Stimulated activated CD8-positive, alpha-beta memory T cell treated with anti-CD3 and anti-CD28 coated beads, Interleukin-7, amount 100 ng/mL, for 24 hours (primary cell): Measurements from ENCODE around the gene SEMA3F.
"Not testable (repeated sequence)": the region's sequence is repeated elsewhere in the genome, so short reads cannot be mapped to it uniquely, and the experiment has no call there.

Experiments
- DNase-seq: peaks from one replicate; pipeline ENCODE4 v3.0.0-alpha.2; 2020; ENCODE audit warnings: low read depth

Gene SEMA3F

DNA sequence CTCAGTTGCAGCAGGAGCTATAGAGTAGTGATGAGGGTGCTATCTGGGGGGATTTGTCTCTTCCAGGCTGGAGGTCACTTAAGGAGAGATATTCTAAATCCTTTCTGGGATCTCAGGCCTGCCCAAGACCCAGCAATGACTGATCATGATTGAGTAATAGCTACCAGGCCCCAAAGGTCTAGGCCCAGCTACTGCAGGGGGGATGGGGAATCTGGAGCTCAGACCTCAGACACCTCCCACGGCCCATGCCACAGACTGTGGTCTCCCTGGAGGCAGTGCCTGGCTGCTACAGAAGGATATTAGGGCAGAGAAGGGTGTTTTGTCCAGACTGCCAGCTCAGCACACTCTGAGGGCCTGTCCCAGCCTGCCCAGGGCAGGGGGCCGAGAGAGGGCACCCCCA is 56.8 kb downstream of the SEMA3F start:
- DNase-seq: no peak

DNA sequence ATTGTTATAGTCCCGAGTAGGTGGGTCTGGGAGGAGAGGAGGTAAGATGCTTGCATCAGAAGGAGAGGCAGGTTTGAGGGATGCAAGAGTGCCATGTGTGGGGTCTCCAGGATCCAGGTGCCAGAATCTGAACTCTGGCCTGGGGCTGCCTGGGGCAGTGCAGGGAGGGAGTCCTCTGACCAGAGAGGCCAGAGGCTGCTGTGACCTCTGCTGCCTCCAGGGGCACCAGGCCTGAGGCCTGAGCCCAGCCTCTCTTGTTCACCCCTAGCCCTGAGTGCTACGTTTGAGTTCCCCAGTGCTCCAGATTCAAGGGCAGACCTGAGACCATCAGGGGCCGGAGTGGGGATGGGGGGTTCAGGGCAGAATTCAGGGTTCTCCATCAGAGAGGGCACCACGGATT is 57.4 kb downstream of the SEMA3F start:
- DNase-seq: no peak

DNA sequence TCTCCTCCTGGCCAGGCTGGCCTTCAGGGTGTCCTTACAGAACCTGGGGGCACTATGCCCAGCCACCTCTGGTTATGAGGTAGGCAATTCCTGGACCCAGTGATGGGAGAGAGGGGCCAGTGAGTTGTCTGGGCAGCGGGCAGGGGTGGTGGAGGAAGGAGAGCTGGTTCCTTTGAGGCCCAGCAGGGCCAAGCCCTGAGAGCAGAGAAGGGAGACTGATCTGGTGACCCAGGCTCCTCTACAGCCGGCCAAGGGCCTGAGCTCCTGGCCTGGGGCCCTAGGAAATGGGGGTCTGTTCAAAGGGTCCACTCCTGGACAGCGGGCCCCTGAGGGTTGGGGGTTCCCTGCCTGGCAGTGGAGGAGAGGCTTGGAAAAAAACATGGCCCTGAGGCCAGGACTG is 57.8 kb downstream of the SEMA3F start:
- DNase-seq: no peak

DNA sequence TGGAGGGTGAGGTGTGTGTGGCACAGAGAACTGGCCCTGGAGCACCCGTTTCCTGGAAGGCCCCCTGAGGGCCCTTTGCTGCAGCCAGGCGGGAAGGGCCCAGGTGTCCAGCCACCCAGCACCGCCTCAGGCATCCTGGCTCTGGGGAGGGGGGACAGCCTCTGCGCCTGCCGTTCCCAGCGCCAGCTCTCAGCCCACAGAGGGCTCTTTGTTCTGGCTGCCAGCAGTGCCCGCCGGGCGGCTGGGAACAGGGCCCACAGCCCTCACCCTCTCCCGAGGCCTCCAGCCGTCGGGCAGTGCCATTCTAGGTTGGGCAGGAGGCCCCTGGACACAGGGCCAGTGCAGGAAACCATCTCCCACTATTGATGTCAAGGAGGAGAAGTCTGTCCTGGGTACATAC is 58.2 kb downstream of the SEMA3F start:
- DNase-seq: no peak

DNA sequence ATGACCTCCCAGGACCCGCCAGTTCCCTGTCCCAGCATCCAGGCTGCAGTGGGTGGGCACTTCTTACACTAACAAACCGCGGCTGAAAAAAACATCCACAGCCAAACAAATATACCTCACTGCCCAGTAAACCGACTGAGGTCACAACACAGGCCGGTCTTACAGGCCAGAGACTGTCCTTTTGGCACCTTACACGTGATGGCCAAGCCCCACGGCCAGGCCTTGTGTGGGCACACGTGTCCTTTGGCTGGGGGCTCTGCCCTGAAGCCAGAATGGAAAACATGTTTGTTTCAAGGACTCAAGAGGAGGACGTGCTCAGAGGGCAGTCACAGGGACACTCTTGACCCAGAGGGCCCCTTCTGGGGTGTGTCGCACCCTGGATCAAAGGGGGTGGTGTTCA is 59.7 kb downstream of the SEMA3F start:
- no peak for DNase-seq

DNA sequence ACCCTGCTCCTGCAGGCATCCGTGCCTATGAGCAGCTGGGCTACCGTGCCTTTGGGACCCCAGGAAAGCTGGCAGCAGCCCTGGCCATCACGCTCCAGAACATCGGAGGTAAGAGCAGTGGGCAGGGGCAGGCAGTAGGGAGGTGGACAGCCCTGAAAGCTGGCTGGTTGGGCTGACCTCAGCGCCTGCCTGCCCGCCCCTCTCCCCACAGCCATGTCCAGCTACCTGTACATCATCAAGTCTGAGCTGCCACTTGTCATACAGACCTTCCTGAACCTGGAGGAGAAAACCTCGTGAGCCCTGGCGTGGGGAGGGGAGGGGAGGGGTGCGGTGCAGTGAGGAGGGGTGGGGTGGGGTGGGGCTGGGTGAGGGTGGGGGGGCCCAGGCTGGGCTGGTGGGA is 60.4 kb downstream of the SEMA3F start:
- no peak for DNase-seq

DNA sequence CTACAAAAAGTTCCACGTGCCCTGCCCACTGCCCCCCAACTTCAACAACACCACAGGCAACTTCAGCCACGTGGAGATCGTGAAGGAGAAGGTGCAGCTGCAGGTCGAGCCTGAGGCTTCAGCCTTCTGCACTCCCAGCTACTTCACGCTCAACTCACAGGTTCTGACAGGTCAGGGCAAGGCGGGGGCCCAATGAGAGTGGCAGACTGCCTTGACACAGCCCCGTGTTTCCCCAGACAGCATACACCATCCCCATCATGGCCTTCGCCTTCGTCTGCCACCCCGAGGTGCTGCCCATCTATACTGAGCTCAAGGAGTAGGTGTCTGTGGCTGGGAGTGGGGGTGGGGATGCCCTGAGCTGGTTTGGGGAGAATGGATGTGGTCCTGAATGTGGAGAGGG is 62.6 kb downstream of the SEMA3F start:
- no peak for DNase-seq

DNA sequence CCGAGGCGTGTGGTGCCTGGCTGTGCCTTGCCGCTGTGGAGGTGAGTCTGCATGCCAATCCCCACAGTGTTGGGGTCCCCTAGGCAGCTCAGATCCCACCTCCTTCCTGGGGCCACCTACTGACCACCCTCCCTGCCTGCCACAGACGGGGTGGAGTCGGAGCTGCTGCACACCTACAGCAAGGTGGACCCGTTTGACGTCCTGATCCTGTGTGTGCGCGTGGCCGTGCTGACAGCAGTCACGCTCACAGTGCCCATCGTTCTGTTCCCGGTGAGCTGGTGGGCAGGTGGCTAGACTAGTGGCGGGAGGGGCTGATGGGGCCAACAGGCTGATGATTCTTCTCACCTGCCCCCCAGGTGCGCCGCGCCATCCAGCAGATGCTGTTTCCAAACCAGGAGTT is 63.3 kb downstream of the SEMA3F start:
- DNase-seq: no peak

DNA sequence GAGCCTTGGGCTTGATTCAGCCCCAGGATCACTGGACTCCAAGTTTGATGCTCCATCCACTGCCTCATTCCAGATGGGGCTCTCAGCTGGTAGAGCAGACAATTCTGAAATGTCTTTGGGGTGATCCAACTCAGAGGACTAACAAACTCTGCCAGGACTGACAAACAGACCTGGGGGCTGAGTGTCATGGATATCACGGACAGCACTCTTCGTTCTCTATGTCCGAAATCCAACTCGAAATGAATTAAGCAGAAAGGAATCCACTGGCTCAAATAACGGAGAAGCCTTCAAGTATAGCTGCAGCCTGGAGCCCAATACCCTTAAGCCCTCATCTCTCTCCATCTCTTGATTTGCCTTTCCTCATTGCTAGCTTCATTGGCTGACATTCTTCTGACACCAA is 64.2 kb downstream of the SEMA3F start:
- DNase-seq: no peak

DNA sequence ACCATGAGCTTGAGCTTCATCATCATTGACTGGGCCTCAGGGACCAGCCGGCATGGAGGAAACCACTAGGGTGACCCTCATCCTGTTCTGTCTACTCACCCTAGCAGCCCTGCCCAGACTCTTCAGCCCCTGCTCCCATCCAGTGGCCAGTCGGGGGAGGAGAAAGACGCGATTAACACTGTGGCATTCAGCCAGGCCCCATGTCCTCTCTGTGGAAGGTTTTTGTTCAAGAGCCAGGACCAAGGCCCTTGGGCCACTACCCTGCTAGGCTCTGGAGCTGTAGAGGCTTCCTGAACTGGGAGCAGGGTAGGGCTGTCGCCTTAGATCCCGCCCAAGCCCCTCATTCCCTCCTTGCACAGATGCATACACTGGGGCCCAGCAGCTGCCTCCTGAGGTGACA is 65.0 kb downstream of the SEMA3F start:
- DNase-seq: no peak

DNA sequence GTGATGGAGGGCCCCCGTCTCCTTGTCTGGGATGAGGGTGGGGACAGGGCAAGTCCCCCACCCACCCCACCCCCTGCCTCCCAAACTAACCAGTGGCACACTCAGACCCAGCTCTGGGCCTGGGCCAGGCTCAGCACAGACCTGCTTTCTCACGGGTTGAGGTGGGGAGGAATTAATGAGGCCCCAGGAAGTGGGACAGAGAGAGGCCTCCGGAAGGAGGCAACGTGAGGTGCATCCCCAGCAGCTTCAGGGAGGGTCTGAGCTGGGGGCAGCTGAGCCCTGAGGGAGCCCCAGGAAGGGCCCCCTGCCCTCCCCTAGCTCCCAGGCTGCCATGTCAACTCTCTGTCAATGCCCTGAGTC is 65.9 kb downstream of the SEMA3F start:
- DNase-seq: no peak

DNA sequence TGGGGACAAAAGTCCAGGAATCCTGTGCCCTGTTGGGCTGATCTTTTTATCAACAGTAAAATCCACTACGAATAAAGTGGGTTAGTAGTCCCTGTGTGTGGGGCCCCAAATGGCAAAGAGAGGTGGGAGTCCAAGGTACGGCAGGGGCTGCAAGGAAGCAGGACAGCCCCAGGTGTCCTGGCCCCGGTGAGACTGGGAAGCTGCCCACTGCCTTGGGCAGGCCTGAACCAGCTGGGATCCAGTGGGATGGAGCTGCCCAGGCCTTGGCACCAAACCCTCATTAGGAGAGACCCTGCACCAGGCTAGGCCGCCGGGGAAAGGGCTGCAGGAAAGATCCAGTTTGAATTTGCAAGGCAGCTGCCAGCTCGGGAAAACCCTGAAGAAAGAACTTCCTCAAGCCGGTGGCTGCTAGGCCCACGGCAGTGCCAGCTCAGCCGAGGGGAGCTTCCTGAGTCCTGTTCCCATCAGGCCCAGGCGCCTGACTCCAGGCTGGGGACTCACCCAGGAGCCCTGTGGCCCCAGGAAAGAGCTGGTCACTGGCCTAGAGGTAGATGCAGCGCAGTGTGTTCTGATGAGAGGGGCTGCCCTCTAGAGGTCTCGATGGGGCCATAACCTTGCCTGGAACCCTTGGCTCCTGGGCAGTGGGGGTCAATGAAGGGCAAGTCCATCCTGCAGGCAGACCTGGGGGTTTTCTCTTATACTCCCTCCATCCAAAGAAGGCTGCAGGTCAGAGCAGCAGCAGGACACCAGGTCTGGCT is 66.5 kb downstream of the SEMA3F start:
- DNase-seq: no peak

DNA sequence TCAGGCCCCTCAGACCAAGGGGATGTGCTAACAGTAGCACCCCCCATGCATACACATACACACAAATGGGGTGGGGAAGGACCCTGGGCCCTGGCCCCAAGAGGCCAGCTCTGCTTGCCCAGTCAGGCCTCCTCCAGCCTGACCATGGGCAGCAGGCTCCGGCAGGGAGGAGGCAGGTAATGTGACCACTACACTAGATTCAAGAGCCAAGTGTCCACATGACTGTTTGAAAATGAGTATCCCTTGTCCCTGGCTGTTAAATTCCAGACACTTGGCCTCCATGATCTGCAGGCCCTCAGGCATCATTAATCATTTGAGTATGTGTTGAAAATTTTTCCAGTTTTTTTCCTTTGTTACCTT is 67.0 kb downstream of the SEMA3F start:
- no peak for DNase-seq

DNA sequence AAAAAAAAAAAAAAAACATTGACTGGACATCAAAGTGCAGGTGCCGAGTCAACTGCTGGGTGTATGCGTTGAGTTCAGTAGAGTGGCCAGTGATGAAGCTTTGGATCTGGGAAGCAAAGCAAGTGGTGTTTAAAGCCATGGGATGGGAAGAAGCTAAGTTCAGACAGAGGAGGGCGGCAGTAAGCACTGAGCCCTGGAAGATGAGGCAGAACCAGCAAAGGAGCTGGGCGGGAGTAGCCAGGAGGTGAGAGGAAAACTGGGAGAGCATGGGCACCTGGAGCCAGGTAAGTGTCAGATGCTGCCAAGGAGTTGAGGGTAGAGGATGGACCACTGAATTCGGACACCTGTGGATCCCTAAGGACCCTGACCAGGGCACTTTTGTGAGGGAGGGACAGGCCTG is 69.5 kb downstream of the SEMA3F start:
- no peak for DNase-seq

DNA sequence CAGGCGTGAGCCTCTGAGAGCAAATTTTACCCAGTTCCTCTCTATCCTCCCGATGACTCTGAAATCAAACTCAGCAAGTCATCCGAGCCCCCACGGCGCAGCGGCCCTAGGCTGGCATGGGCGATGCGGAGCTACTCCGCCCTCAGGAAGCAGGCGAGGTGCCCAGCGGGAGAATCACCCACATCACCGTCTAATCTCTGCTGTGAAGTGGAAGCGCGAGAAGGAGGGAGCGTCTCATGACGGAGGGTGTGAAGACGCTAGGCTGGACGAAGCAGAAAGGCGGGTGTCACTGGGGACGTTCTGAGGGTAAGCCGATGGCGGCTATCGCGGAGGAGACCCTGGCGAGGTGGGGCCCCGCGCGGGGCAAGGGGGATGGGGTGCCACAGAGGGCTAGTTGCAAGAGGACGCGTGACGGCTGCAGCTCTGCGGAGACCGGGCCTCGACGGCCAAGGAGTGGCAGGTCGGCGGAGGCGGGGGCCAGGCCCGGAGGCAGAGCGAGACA is 71.8 kb downstream of the SEMA3F start:
- no peak for DNase-seq

DNA sequence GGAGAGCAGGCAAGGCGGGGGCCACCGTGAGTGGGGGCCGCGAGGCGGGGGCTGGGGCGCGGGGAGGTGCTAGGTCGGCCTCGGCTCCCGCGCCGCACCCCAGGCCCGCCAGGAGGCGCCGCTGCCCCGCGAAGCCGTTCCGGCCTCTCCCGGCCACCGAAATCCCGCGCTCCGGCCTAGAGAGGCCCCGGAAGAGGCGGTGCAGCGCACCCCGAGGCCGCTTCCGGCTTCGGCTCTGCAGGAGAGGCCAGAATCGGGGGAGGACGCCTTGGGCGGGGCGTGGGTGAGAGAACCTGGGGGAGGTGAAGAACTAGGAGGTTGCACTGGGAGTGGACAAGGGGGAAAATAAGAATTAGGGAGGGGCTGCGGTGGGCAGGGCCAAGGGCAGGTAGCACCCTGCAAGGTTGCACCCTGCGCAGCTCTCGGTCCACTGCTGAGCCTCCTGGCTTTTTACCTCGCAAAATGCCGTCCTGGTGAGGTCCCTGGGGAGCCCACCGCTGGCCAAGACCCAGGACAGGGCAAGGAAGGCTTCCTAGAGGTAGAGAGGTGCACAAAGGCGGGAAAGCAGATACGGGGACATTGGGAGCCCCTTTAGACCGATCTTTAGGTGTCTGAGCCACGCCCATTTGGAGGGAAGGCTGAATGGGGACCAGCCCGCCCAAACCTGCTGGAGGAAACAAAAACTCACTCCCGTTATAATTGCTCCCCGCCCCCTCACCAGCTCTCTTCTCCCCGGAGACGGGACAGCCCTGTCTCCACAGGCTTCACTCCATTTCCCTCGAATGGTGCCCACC is 72.5 kb downstream of the SEMA3F start:
- peak; percentile 76 for DNase-seq

DNA sequence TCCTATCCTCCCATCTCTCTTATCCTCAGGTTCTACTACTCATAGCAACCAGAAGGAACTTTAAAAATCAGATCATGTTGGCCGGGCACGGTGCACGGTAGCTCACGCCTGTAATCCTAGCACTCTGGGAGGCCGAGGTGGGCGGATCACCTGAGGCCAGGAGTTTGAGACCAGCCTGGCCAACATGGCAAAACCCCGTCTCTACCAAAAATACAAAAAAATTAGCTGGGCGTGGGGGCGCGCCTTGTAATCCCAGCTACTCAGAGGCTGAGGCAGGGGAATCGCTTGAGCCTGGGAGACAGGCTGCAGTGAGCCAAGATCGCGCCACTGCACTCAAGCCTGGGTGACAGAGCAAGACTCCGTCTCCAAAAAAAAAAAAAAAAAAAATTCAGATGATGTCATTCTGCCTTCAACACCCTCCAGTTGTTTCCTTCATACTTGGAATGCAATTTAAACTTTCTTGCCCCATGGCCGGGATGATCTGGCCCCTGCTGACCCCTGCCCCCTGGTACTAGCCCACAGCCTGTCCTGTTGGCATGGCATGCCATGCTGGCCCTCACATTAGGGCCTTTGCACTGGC is 73.2 kb downstream of the SEMA3F start:
- not testable (repeated sequence) for DNase-seq

DNA sequence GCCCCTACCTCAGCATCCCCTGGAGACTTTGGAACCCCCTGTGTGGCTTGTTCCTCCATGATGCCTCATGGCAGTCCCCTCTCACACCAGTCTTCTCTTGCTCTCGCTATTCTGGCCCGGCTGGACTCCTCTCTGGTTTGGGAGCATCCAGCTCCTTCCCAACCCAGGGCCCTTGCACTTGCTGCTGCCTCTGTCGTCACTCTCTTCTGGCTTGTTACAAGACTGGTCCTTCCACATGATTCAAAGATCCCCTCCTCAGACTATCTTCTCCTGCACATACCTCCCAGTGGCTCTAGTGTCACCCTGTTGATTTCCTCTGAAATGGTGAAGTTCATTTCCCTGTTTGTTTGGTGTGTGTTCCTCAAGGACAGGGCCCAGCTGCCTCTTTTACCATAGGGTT is 74.4 kb downstream of the SEMA3F start:
- no peak for DNase-seq

DNA sequence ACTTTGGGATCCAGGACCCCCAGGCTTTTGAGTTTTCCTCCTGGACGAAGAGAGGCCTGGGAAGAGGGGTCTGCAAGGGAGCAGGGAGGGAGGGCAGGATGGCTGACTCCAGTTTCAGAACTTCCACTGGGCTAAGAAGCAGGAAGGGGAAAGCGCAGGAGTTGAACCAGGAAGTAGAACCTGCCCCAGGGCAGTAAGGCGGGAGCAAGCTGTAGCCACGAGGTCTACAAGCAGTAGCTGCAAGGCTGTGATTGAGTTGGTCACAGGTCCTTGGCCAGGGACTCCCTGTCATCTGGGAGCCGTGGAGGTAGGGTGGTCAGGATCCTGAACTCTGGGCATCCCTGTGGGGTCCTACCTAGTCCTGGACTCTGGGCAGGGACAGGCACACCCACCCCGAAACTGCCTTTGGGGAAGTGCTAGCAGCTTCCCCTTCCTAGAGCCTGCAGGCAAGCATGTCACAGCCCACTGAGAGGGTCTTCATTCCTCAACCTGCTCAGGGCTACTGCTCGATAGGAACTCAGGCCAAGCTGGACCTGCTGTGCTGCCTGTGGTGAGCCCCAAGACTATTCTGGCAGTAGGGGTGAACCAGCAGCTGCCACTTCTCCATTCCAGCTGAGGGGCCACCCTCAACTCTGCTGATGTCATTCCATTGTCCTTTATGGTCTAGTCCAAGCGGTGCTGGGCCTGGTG is 75.1 kb downstream of the SEMA3F start:
- no peak for DNase-seq

DNA sequence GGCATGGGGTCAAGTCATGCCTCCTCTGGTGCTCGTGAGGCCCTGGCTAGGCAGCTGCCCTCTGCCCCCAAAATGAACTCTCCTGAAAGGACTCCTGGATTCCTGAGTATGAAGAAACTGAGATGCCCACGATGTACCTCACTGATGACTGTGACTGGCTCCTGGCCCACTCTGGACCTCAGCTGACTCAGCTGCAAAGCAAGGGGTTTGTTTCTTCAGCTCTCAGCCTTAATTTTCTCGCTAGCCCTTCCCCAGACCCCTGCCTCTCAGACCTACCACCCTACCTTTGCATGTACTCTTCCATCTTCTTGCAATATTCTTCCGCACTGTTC is 75.6 kb downstream of the SEMA3F start:
- DNase-seq: no peak

DNA sequence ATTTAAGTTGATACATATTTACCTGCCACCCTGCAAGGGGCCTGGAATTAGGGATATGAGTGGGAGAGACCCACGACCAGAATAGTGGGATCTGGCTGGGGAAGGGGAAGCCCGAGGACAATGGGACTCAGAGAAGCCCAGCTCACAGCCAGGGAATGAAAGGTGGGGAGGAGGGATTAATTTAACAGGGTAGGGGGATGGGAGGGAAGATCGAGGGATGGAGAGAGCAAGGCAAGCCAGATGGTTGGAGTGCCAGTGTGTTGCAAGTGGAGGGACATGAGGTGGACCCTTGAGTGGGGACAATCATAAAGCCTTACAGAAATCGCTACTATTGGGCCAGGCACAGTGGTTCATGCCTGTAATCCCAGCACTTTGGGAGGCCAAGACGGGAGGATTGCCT is 76.5 kb downstream of the SEMA3F start:
- no peak for DNase-seq

DNA sequence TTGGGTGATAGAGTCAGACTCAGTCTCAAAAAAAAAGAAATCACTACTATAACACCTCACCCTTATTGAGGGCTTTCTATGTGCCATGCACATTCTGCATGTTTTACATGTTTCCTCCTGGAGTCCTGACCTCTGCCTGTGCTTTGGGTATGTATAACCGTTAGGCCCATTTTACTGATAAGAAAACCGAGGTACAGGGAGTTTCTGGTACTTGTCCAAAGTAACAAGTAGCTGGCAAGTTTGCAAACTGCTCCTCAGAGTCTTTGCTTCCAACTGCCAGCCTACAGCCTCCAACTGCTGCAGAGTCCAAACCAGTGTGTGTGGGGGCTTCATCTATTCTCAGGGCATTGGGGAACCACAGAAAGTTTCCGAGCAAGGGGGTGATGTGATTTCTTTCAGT is 77.2 kb downstream of the SEMA3F start:
- DNase-seq: no peak

DNA sequence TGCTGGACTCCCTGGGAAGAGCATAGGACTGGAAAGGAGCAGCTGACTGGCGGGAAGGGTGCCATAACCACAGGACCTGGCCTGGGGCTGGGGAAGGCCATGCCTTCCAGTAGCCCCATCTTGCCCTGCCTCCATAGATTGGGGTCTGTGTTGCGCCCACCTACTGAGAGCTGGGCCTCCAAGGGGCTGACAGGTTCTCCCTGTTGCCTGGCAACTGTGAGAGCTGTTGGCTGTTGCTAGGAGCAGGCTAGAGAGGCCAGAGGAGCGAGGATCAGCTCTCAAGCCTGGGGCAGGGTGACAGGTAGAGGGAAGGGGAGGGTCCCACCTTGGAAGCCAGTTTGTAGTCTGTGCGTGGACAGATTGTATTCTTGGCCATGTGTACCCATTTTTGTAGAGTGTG is 78.1 kb downstream of the SEMA3F start:
- DNase-seq: no peak
